ENCODE measurements around the gene UCN2. TPM values are rescaled to one million over a fixed set of nuclear protein-coding genes. Genes with fewer than 3 reads are reported as not detected.
"Not testable (repeated sequence)": the region's sequence is repeated elsewhere in the genome, so short reads cannot be mapped to it uniquely, and the experiment has no call there.

Gene UCN2
- total RNA-seq, 1 donor from 2014 or later, result not detected

DNA sequence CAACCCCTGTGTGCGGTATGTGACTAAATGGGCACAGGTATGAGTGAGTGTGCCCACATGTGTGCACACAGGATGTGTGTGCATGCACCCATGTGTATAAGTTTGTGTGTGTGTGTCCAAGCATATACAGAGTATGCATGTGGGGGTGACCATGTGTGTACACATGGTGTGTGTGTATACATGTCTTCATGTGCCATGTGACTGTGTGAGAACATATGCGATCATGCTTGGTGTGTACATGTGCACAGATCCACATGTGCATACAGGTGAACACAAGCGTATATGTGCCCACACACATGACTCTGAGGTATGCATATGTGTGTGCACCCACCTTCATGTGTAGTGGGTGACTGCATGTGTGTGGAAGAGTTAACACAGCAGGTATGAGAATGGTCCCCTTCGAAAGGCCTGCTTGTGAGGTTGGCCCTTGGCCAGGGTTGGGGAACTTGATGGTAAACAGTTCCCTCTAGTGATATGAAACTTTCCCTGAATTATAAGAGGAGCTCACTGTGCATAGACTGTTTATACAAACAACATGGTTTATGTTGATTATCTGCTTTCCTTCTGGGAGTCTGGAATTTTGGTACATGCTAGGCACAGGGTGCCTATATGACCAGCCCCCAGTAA, 17.3 kb downstream of the UCN2 start:
- no peak overlapping the region for H3K27ac ChIP-seq (ENCODE audit: low read depth, low read length)
- H3K4me1 ChIP-seq (ENCODE audit: control insufficient read depth in 3 of 3, insufficient read depth in 3 of 3, low read length in 3 of 3), result peaks cover 12 to 17% (median 16%) of the 10 kb centered on the region in 3 donors
- no peaks in the 10 kb centered on the region for H3K27me3 ChIP-seq (ENCODE audit: control insufficient read depth in 3 of 3, insufficient read depth in 3 of 3, low read length in 3 of 3)
- H3K4me3 ChIP-seq (ENCODE audit: low read length in 3 of 3), result no peak overlapping the region
- no peak overlapping the region for H3K9ac ChIP-seq (ENCODE audit: low read depth in 1 of 3, low read length in 3 of 3)
- H3K36me3 ChIP-seq (ENCODE audit: control insufficient read depth in 3 of 3, insufficient read depth in 3 of 3, low read length in 3 of 3), result peaks cover 2 to 11% (median 5%) of the 10 kb centered on the region in 3 donors
- H3K9me3 ChIP-seq (ENCODE audit: control insufficient read depth in 3 of 3, low read length in 3 of 3), result no peaks in the 10 kb centered on the region

- no peak overlapping the region for H3K4me3 ChIP-seq (ENCODE audit: low read length in 3 of 3)
- no peaks in the 10 kb centered on the region for H3K27me3 ChIP-seq (ENCODE audit: control insufficient read depth in 3 of 3, insufficient read depth in 3 of 3, low read length in 3 of 3)
- no peaks in the 10 kb centered on the region for H3K9me3 ChIP-seq (ENCODE audit: control insufficient read depth in 3 of 3, low read length in 3 of 3)
- peaks cover 4 to 15% (median 9%) of the 10 kb centered on the region in 3 donors for H3K36me3 ChIP-seq (ENCODE audit: control insufficient read depth in 3 of 3, insufficient read depth in 3 of 3, low read length in 3 of 3)
- H3K4me1 ChIP-seq (ENCODE audit: control insufficient read depth in 3 of 3, insufficient read depth in 3 of 3, low read length in 3 of 3), result peaks cover 12 to 17% (median 16%) of the 10 kb centered on the region in 3 donors
- H3K27ac ChIP-seq (ENCODE audit: low read depth, low read length), result no peak overlapping the region
- no peak overlapping the region for H3K9ac ChIP-seq (ENCODE audit: low read depth in 1 of 3, low read length in 3 of 3)
These were observed 19.4 kb downstream of the UCN2 start for GRCh38 chr3:48544141-48544540.

DNA sequence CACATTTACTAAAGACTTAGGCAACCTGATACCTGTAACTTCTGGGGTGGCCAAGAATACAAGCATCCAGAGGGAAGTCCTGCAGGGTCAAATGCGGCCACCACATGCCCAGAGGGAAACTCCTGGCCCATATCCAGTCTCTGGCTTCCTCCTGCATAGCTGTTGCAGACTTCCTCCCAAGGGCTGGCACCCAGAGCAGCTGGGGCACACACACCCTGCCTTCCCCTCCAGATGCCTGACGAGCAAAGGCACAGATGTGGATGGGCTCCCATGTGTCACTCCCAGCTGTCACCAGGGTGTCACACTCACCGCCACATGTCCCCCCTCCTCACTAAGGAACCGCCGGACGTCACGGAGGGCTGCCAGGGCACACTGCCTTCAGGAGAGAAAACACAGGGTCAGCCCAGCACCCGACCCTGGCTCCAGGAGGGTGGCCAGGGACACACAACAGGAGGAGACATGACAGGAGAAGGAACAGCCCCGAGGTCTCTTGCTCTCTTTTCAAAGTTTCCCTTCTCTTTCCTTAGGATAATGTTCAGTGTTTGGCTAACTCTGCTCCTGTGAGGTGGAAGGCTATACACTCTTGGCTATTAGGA, 20.2 kb downstream of the UCN2 start:
- no peak overlapping the region for H3K9ac ChIP-seq (ENCODE audit: low read depth in 1 of 3, low read length in 3 of 3)
- H3K27me3 ChIP-seq (ENCODE audit: control insufficient read depth in 3 of 3, insufficient read depth in 3 of 3, low read length in 3 of 3), result no peaks in the 10 kb centered on the region
- peaks cover 11 to 13% (median 12%) of the 10 kb centered on the region in 3 donors for H3K4me1 ChIP-seq (ENCODE audit: control insufficient read depth in 3 of 3, insufficient read depth in 3 of 3, low read length in 3 of 3)
- no peaks in the 10 kb centered on the region for H3K9me3 ChIP-seq (ENCODE audit: control insufficient read depth in 3 of 3, low read length in 3 of 3)
- peaks cover 9 to 17% (median 11%) of the 10 kb centered on the region in 3 donors for H3K36me3 ChIP-seq (ENCODE audit: control insufficient read depth in 3 of 3, insufficient read depth in 3 of 3, low read length in 3 of 3)
- peak overlapping the region; percentile 58 for H3K27ac ChIP-seq (ENCODE audit: low read depth, low read length)
- peak overlapping the region in 1 of 3 donors; percentile 41 for H3K4me3 ChIP-seq (ENCODE audit: low read length in 3 of 3)

DNA sequence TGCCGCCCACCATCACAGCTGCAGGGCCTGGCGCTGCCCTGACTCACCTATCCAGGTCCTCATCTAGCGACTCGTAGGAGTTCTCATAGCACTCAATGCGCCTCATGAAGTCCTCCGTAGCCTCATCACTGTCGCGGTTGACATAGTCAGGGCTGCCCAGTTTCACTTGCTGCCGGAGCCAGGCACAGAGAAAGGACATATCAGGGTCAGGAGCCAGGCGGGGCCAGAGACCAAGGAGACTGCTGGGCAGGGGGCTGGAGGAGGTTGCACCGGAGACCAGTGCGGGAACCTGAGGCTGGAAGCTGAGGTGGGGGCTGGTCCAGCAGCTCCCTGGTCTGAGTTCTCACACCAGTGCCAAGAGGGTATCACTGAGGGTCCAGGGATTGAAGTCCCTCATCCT, 25.1 kb downstream of the UCN2 start:
- no peaks in the 10 kb centered on the region for H3K9me3 ChIP-seq (ENCODE audit: control insufficient read depth in 3 of 3, low read length in 3 of 3)
- no peak overlapping the region for H3K4me3 ChIP-seq (ENCODE audit: low read length in 3 of 3)
- no peak overlapping the region for H3K9ac ChIP-seq (ENCODE audit: low read depth in 1 of 3, low read length in 3 of 3)
- H3K36me3 ChIP-seq (ENCODE audit: control insufficient read depth in 3 of 3, insufficient read depth in 3 of 3, low read length in 3 of 3), result peaks cover 20 to 33% (median 29%) of the 10 kb centered on the region in 3 donors
- H3K27me3 ChIP-seq (ENCODE audit: control insufficient read depth in 3 of 3, insufficient read depth in 3 of 3, low read length in 3 of 3), result no peaks in the 10 kb centered on the region
- no peak overlapping the region for H3K27ac ChIP-seq (ENCODE audit: low read depth, low read length)
- H3K4me1 ChIP-seq (ENCODE audit: control insufficient read depth in 3 of 3, insufficient read depth in 3 of 3, low read length in 3 of 3), result peaks cover 8 to 9% (median 9%) of the 10 kb centered on the region in 3 donors

DNA sequence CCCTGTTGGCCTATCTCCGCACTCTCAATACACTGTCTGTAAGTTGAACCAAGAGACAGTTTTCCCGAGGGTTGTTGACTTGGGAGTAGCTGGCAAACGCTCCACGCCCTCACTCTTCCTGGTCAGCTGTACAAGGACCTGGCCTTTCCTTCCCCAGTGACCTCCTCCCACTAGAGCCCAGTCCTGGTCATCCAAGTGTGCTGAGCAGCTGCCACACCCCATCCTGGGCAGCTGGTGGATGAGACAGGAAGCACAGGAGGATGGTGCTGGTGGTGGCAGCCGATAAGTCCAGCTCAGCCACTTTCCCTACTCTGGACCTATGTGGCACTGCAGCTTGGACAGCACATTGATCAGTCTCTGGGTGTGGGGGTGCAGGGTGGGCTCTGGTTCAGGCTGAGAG, 26.8 kb downstream of the UCN2 start:
- H3K36me3 ChIP-seq (ENCODE audit: control insufficient read depth in 3 of 3, insufficient read depth in 3 of 3, low read length in 3 of 3), result peaks cover 20 to 40% (median 29%) of the 10 kb centered on the region in 3 donors
- no peak overlapping the region for H3K27ac ChIP-seq (ENCODE audit: low read depth, low read length)
- H3K27me3 ChIP-seq (ENCODE audit: control insufficient read depth in 3 of 3, insufficient read depth in 3 of 3, low read length in 3 of 3), result no peaks in the 10 kb centered on the region
- H3K4me3 ChIP-seq (ENCODE audit: low read length in 3 of 3), result no peak overlapping the region
- H3K9me3 ChIP-seq (ENCODE audit: control insufficient read depth in 3 of 3, low read length in 3 of 3), result no peaks in the 10 kb centered on the region
- no peaks in the 10 kb centered on the region for H3K4me1 ChIP-seq (ENCODE audit: control insufficient read depth in 3 of 3, insufficient read depth in 3 of 3, low read length in 3 of 3)
- H3K9ac ChIP-seq (ENCODE audit: low read depth in 1 of 3, low read length in 3 of 3), result no peak overlapping the region

GRCh38 chr3:48536116-48536515, 27.5 kb downstream of the UCN2 start:
- no peaks in the 10 kb centered on the region for H3K9me3 ChIP-seq (ENCODE audit: control insufficient read depth in 3 of 3, low read length in 3 of 3)
- no peak overlapping the region for H3K4me3 ChIP-seq (ENCODE audit: low read length in 3 of 3)
- H3K27ac ChIP-seq (ENCODE audit: low read depth, low read length), result no peak overlapping the region
- H3K36me3 ChIP-seq (ENCODE audit: control insufficient read depth in 3 of 3, insufficient read depth in 3 of 3, low read length in 3 of 3), result peaks cover 20 to 40% (median 29%) of the 10 kb centered on the region in 3 donors
- H3K4me1 ChIP-seq (ENCODE audit: control insufficient read depth in 3 of 3, insufficient read depth in 3 of 3, low read length in 3 of 3), result no peaks in the 10 kb centered on the region
- no peak overlapping the region for H3K9ac ChIP-seq (ENCODE audit: low read depth in 1 of 3, low read length in 3 of 3)
- H3K27me3 ChIP-seq (ENCODE audit: control insufficient read depth in 3 of 3, insufficient read depth in 3 of 3, low read length in 3 of 3), result no peaks in the 10 kb centered on the region

DNA sequence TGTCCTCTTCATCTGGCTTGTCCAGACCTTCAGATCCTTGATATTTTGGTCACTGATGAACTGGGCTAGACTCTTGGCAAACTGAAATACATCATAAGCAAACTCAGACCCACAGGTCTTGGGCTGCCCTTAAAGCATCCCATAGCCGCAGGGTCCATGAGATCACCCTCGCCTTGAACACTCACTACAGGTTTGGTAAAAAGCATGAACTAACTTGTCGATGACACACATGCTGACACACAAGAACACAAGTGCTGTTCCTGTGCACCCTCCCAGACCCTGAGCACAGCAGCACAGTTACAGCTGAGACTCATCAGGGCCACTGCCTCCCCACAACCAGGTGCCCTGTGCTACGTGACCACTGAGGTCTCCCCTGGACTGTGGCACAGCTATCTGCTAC, 28.0 kb downstream of the UCN2 start:
- peaks cover 20 to 40% (median 29%) of the 10 kb centered on the region in 3 donors for H3K36me3 ChIP-seq (ENCODE audit: control insufficient read depth in 3 of 3, insufficient read depth in 3 of 3, low read length in 3 of 3)
- no peaks in the 10 kb centered on the region for H3K27me3 ChIP-seq (ENCODE audit: control insufficient read depth in 3 of 3, insufficient read depth in 3 of 3, low read length in 3 of 3)
- H3K4me1 ChIP-seq (ENCODE audit: control insufficient read depth in 3 of 3, insufficient read depth in 3 of 3, low read length in 3 of 3), result no peaks in the 10 kb centered on the region
- H3K4me3 ChIP-seq (ENCODE audit: low read length in 3 of 3), result no peak overlapping the region
- no peaks in the 10 kb centered on the region for H3K9me3 ChIP-seq (ENCODE audit: control insufficient read depth in 3 of 3, low read length in 3 of 3)
- no peak overlapping the region for H3K27ac ChIP-seq (ENCODE audit: low read depth, low read length)
- no peak overlapping the region for H3K9ac ChIP-seq (ENCODE audit: low read depth in 1 of 3, low read length in 3 of 3)

DNA sequence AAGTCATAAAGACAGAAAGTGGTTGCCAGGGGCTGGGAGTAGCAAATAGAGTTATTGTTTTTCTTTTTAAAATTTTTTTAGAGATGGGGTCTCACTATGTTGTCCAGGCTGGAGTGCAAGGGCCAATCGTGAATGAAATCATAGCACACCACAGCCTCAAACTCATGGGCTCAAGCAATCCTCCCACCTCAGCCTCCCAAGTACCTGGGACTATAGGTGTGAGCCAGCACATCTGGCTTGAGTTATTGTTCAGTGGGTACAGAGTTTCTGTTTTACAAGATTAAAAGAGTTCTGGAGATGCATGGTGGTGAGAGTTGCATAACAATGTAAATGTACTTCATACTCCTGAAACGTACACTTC, 30.6 kb downstream of the UCN2 start:
- Histone ChIP-seq H3K27me3 (ENCODE audit: control insufficient read depth in 3 of 3, insufficient read depth in 3 of 3, low read length in 3 of 3) (no peaks in the 10 kb centered on the region), H3K36me3 (ENCODE audit: control insufficient read depth in 3 of 3, insufficient read depth in 3 of 3, low read length in 3 of 3) (peaks cover 13 to 34% (median 22%) of the 10 kb centered on the region in 3 donors), H3K9me3 (ENCODE audit: control insufficient read depth in 3 of 3, low read length in 3 of 3) (no peaks in the 10 kb centered on the region), H3K4me1 (ENCODE audit: control insufficient read depth in 3 of 3, insufficient read depth in 3 of 3, low read length in 3 of 3) (no peaks in the 10 kb centered on the region), H3K9ac (ENCODE audit: low read depth in 1 of 3, low read length in 3 of 3) (no peak overlapping the region), H3K27ac (ENCODE audit: low read depth, low read length) (no peak overlapping the region), H3K4me3 (ENCODE audit: low read length in 3 of 3) (no peak overlapping the region)

DNA sequence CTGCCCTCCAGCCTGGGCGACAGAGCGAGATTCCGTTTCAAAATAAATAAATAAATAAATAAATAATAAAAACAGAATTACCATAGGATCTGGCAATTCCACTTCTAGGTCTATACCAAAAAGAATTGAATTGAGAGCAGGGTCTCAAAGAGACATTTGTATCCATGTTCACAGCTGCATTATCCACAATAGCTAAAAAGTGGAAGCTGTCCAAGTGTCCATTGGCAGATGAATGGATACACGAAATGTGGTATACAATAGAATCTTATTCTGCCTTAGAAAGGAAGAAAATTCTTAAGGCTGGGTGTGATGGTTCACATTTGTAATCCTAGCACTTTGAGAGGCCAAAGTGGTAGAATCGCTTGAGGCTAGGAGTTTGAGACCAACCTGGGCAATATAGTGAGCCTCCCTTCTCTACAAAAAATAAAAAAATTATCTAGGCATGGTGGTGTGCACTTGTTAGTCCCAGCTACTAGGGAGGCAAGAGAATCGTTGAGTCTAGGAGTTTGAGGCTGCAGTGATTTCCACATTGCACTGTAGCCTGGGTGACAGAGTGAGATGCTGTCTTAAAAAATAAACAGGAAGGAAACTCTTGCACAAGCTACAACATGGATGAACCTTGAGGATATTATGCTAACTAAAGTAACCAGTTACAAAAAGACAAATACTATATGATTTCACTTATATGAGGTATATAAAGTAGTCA, 31.2 kb downstream of the UCN2 start:
- Histone ChIP-seq H3K36me3 (ENCODE audit: control insufficient read depth in 3 of 3, insufficient read depth in 3 of 3, low read length in 3 of 3) (peaks cover 13 to 34% (median 23%) of the 10 kb centered on the region in 3 donors), H3K9ac (ENCODE audit: low read depth in 1 of 3, low read length in 3 of 3) (no peak overlapping the region), H3K9me3 (ENCODE audit: control insufficient read depth in 3 of 3, low read length in 3 of 3) (no peaks in the 10 kb centered on the region), H3K27me3 (ENCODE audit: control insufficient read depth in 3 of 3, insufficient read depth in 3 of 3, low read length in 3 of 3) (no peaks in the 10 kb centered on the region), H3K4me3 (ENCODE audit: low read length in 3 of 3) (no peak overlapping the region), H3K27ac (ENCODE audit: low read depth, low read length) (no peak overlapping the region), H3K4me1 (ENCODE audit: control insufficient read depth in 3 of 3, insufficient read depth in 3 of 3, low read length in 3 of 3) (no peaks in the 10 kb centered on the region)

- not testable (repeated sequence) for H3K27ac ChIP-seq (ENCODE audit: low read depth, low read length); H3K27me3 ChIP-seq (ENCODE audit: control insufficient read depth in 3 of 3, insufficient read depth in 3 of 3, low read length in 3 of 3); H3K9me3 ChIP-seq (ENCODE audit: control insufficient read depth in 3 of 3, low read length in 3 of 3); H3K4me1 ChIP-seq (ENCODE audit: control insufficient read depth in 3 of 3, insufficient read depth in 3 of 3, low read length in 3 of 3); H3K4me3 ChIP-seq (ENCODE audit: low read length in 3 of 3); H3K9ac ChIP-seq (ENCODE audit: low read depth in 1 of 3, low read length in 3 of 3)
- peaks cover 7 to 19% (median 12%) of the 10 kb centered on the region in 3 donors for H3K36me3 ChIP-seq (ENCODE audit: control insufficient read depth in 3 of 3, insufficient read depth in 3 of 3, low read length in 3 of 3)
These were observed 32.9 kb downstream of the UCN2 start for GRCh38 chr3:48530701-48531100.

Measured in skeletal muscle tissue (tissue), 4 donors.